Stimulated activated CD4-positive, alpha-beta T cell treated with anti-CD3 and anti-CD28 coated beads, Interleukin-15, amount 100 ng/mL, for 1 hour (primary cell): ENCODE data around the gene OAS3.
"Not testable (repeated sequence)": the region's sequence is repeated elsewhere in the genome, so short reads cannot be mapped to it uniquely, and the experiment has no call there.

Source experiments
- DNase-seq, 2 donors: peaks; one replicate each; pipeline ENCODE4 v3.0.0-alpha.2; 2020; ENCODE audit warnings: low read depth in 1 of 2, low spot score in 1 of 2

Gene OAS3

GRCh38 chr12:112919121-112919520, 19.2 kb upstream of the OAS3 start:
- no peak for DNase-seq

GRCh38 chr12:112924986-112925385, 13.3 kb upstream of the OAS3 start:
- DNase-seq: no peak

- not testable (repeated sequence) for DNase-seq
Measured at GRCh38 chr12:112926416-112927033, 11.7 kb upstream of the OAS3 start.

GRCh38 chr12:112927475-112927874, 10.8 kb upstream of the OAS3 start:
- DNase-seq: no peak

- no peak for DNase-seq
Measured at GRCh38 chr12:112927925-112928324, 10.3 kb upstream of the OAS3 start.

GRCh38 chr12:112928978-112929377, 9.3 kb upstream of the OAS3 start:
- DNase-seq: no peak

GRCh38 chr12:112929715-112930114, 8.6 kb upstream of the OAS3 start:
- DNase-seq: no peak

- DNase-seq: no peak
Measured at GRCh38 chr12:112930350-112930749, 7.9 kb upstream of the OAS3 start.

GRCh38 chr12:112932485-112933128, 5.7 kb upstream of the OAS3 start:
- no peak for DNase-seq

GRCh38 chr12:112933129-112933505, 5.2 kb upstream of the OAS3 start:
- no peak for DNase-seq

GRCh38 chr12:112936264-112936663, 2.0 kb upstream of the OAS3 start:
- no peak for DNase-seq

GRCh38 chr12:112936927-112937326, 1.3 kb upstream of the OAS3 start:
- DNase-seq: no peak

GRCh38 chr12:112938751-112939150, 477 bp downstream of the OAS3 start:
- DNase-seq: no peak

- no peak for DNase-seq
Measured at GRCh38 chr12:112939761-112940381, 1.6 kb downstream of the OAS3 start.

- DNase-seq: no peak
Measured at GRCh38 chr12:112941528-112942335, 3.5 kb downstream of the OAS3 start.

- DNase-seq: no peak
Measured at GRCh38 chr12:112942572-112942971, 4.3 kb downstream of the OAS3 start.

- DNase-seq: no peak
Measured at GRCh38 chr12:112944024-112944690, 5.9 kb downstream of the OAS3 start.

- DNase-seq: no peak
Measured at GRCh38 chr12:112945515-112945914, 7.2 kb downstream of the OAS3 start.

- DNase-seq: no peak
Measured at GRCh38 chr12:112946236-112947000, 8.1 kb downstream of the OAS3 start.

GRCh38 chr12:112947314-112947713, 9.0 kb downstream of the OAS3 start:
- no peak for DNase-seq

- no peak for DNase-seq
Measured at GRCh38 chr12:112947761-112948160, 9.5 kb downstream of the OAS3 start.
